Liver (tissue), 3 donors: ENCODE results near the gene MEN1.

ENCODE experiments used
- EGR1 ChIP-seq, 2 donors: IDR thresholded peaks; 2 replicates each; pipeline ENCODE4 v1.6.1; 2016 to 2018; ENCODE audit warnings: antibody characterized with exemption in 2 of 2, low read depth in 2 of 2
- RAD21 ChIP-seq, 2 donors: IDR thresholded peaks; 2 replicates each; pipeline ENCODE4 v1.6.1; 2016; ENCODE audit warnings: antibody characterized with exemption in 2 of 2, mild to moderate bottlenecking in 2 of 2
- TAF1 ChIP-seq: conservative IDR thresholded peaks from 2 replicates; pipeline ENCODE4 v1.6.1; 2016; ENCODE audit warnings: antibody characterized with exemption, mild to moderate bottlenecking
- TF ChIP-seq, protein P1 (sequence below): fragments of 150-350 bp; IDR thresholded peaks from 2 replicates; pipeline ENCODE4 v1.5.1; 2017; ENCODE audit warnings: improper control_type of control experiment, low read depth, low read length; ENCODE audit not compliant: missing input control
- TF ChIP-seq, protein P2 (sequence below): IDR thresholded peaks from 2 replicates; pipeline ENCODE4 v1.6.1; 2016; ENCODE audit warnings: antibody characterized with exemption, mild to moderate bottlenecking
- donor health status: healthy.
- donor health status: healthy.

DNA sequence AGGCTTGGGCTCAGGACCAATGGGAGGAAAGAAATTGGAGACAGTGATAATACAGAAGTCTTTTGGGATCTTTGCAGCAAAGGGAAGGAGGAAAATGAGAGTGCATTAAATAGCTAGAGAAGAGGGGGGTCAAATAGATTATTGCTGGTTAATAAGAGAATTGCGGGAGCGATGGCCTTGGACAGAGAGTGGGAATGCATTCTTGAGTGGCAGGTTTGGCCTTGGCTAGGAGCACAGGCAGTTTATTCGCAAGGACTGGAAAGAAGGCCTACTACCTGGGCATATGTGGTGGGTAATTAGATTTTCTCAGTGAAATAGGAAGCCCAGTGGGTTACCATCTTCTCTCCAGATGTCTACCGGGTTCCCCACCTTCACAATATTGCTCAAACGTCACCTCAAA is 3.5 kb upstream of the MEN1 start:
- TF ChIP-seq, protein P1, sequence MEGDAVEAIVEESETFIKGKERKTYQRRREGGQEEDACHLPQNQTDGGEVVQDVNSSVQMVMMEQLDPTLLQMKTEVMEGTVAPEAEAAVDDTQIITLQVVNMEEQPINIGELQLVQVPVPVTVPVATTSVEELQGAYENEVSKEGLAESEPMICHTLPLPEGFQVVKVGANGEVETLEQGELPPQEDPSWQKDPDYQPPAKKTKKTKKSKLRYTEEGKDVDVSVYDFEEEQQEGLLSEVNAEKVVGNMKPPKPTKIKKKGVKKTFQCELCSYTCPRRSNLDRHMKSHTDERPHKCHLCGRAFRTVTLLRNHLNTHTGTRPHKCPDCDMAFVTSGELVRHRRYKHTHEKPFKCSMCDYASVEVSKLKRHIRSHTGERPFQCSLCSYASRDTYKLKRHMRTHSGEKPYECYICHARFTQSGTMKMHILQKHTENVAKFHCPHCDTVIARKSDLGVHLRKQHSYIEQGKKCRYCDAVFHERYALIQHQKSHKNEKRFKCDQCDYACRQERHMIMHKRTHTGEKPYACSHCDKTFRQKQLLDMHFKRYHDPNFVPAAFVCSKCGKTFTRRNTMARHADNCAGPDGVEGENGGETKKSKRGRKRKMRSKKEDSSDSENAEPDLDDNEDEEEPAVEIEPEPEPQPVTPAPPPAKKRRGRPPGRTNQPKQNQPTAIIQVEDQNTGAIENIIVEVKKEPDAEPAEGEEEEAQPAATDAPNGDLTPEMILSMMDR, result no peak
- TF ChIP-seq, protein P2, sequence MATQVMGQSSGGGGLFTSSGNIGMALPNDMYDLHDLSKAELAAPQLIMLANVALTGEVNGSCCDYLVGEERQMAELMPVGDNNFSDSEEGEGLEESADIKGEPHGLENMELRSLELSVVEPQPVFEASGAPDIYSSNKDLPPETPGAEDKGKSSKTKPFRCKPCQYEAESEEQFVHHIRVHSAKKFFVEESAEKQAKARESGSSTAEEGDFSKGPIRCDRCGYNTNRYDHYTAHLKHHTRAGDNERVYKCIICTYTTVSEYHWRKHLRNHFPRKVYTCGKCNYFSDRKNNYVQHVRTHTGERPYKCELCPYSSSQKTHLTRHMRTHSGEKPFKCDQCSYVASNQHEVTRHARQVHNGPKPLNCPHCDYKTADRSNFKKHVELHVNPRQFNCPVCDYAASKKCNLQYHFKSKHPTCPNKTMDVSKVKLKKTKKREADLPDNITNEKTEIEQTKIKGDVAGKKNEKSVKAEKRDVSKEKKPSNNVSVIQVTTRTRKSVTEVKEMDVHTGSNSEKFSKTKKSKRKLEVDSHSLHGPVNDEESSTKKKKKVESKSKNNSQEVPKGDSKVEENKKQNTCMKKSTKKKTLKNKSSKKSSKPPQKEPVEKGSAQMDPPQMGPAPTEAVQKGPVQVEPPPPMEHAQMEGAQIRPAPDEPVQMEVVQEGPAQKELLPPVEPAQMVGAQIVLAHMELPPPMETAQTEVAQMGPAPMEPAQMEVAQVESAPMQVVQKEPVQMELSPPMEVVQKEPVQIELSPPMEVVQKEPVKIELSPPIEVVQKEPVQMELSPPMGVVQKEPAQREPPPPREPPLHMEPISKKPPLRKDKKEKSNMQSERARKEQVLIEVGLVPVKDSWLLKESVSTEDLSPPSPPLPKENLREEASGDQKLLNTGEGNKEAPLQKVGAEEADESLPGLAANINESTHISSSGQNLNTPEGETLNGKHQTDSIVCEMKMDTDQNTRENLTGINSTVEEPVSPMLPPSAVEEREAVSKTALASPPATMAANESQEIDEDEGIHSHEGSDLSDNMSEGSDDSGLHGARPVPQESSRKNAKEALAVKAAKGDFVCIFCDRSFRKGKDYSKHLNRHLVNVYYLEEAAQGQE, result no peak
- TF ChIP-seq TAF1 (no peak), RAD21 (IDR thresholded peaks at IDR 0.05) (no peak), EGR1 (IDR thresholded peaks at IDR 0.05; ENCODE audit: low read depth in 2 of 2) (no peak)
